ENCODE results near the gene GPRC5D.

Gene GPRC5D

DNA sequence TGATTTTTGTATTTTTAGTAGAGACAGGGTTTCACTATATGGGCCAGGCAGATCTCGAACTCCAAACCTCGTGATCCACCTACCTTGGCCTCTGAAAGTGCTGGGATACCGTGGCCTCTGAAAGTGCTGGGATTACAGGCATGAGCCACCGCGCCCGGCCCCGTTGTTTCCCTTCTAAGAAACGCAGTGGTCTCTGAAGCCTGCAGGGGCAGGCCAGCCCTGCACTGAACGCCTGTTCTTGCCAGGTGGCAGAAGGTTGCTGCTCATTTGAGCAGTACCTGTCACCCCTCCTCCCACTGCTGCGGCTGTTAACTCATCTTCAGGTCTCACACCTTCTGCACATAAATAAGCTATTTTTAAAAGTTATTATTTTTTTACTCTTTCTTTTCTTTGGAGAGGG, 36.3 kb downstream of the GPRC5D start:
- peaks cover 0 to 17% of the 10 kb centered on the region in 2 donors for H3K36me3 ChIP-seq (ENCODE audit: control insufficient read depth in 1 of 2, insufficient read depth in 2 of 2, low read length in 2 of 2)
- H3K4me1 ChIP-seq (ENCODE audit: control insufficient read depth in 1 of 2, insufficient read depth in 2 of 2, low read length in 2 of 2): peaks cover 2 to 6% of the 10 kb centered on the region in 2 donors
- H3K27ac ChIP-seq (ENCODE audit: low read depth, low read length): no peak overlapping the region
- no peaks in the 10 kb centered on the region for H3K9me3 ChIP-seq (ENCODE audit: control insufficient read depth in 1 of 2, low read length in 2 of 2)
- no peak overlapping the region for H3K9ac ChIP-seq (ENCODE audit: low read depth in 1 of 2, low read length in 2 of 2)
- no peaks in the 10 kb centered on the region for H3K27me3 ChIP-seq (ENCODE audit: control insufficient read depth in 1 of 2, insufficient read depth in 2 of 2, low read length in 2 of 2)
- H3K4me3 ChIP-seq (ENCODE audit: low read depth in 1 of 2, low read length in 2 of 2): no peak overlapping the region

DNA sequence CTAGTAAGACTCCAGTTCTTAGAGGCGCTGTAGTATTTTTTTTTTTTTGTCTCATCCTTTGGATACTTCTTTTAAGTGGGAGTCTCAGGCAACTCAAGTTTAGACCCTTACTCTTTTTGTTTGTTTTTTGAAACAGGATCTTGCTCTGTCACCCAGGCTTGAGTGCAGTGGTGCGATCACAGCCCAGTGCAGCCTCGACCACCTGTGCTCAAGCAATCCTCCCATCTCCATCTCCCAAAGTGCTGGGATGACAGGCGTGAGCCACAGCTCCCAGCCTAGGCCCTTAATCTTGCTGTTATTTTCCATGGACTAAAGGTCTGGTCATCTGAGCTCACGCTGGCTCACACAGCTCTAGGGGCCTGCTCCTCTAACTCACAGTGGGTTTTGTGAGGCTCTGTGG, 39.3 kb downstream of the GPRC5D start:
- Histone ChIP-seq H3K36me3 (ENCODE audit: control insufficient read depth in 1 of 2, insufficient read depth in 2 of 2, low read length in 2 of 2) (peaks cover 0 to 26% of the 10 kb centered on the region in 2 donors), H3K4me3 (ENCODE audit: low read depth in 1 of 2, low read length in 2 of 2) (no peak overlapping the region), H3K27ac (ENCODE audit: low read depth, low read length) (no peak overlapping the region)

DNA sequence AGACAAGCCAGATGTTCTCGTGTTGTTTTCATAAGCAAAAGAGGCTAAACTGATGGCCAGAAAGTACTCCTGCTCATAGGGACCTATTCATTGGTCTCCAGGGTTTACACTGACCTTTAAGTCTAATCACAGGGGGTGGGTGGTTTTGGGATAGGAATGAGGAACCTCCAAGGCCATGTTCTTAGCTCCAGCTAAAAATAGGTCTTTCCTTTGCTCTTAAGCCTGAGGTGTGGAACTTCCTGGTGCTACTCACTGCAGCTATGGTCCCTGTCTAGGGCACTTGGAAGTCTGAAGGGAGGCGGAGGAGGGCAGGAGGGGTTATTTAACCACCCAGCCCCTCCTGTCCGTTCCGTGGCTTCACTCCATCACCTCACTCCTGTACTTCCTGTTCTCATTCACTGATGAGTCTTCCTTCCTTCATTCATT, 42.0 kb downstream of the GPRC5D start:
- Histone ChIP-seq H3K4me3 (ENCODE audit: low read depth in 1 of 2, low read length in 2 of 2) (no peak overlapping the region), H3K9ac (ENCODE audit: low read depth in 1 of 2, low read length in 2 of 2) (no peak overlapping the region), H3K27ac (ENCODE audit: low read depth, low read length) (no peak overlapping the region)

More for the DNA sequence above, 39.3 kb downstream of the GPRC5D start:
- Histone ChIP-seq H3K9me3 (ENCODE audit: control insufficient read depth in 1 of 2, low read length in 2 of 2) (no peaks in the 10 kb centered on the region), H3K9ac (ENCODE audit: low read depth in 1 of 2, low read length in 2 of 2) (no peak overlapping the region), H3K27me3 (ENCODE audit: control insufficient read depth in 1 of 2, insufficient read depth in 2 of 2, low read length in 2 of 2) (no peaks in the 10 kb centered on the region), H3K4me1 (ENCODE audit: control insufficient read depth in 1 of 2, insufficient read depth in 2 of 2, low read length in 2 of 2) (peaks cover 15 to 23% of the 10 kb centered on the region in 2 donors)

DNA sequence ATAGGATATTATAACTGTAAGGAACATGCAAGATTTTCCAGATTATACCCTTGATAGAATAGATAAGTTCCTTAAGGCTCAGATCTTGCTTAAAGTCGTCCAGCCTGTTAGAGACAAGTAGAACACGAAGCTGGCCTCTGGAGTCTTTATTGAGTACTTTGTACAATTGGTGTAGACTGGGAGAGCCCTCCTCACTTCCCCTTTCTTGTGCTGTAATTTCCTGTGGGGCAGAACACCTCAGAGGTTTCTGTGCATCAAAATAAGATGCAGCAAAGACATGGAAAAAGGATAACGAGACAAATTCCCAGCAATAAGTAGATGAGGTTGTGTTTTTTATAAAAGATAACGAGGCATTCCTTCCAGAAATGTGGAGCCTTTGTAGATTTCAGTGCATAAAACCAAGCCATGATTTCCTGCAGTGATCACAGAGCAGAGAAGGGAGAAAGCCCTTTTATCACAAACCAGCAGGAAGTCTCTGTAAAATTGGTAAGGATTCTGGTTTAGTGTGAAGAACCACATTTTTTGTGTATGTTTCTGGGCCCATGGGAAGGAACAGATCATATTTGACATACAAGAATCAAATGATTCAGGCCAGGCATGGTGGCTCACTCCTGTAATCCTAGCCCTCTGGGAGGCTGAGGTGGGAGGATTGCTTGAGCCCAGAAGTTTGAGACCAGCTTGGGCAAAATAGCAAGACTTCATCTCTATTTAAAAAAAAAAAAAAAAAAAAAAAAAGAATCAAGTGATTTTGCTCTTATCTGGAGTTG, 42.6 kb downstream of the GPRC5D start:
- Histone ChIP-seq H3K9me3 (ENCODE audit: control insufficient read depth in 1 of 2, low read length in 2 of 2) (no peaks in the 10 kb centered on the region), H3K27ac (ENCODE audit: low read depth, low read length) (no peak overlapping the region), H3K4me3 (ENCODE audit: low read depth in 1 of 2, low read length in 2 of 2) (no peak overlapping the region), H3K36me3 (ENCODE audit: control insufficient read depth in 1 of 2, insufficient read depth in 2 of 2, low read length in 2 of 2) (peaks cover 0 to 23% of the 10 kb centered on the region in 2 donors), H3K27me3 (ENCODE audit: control insufficient read depth in 1 of 2, insufficient read depth in 2 of 2, low read length in 2 of 2) (no peaks in the 10 kb centered on the region), H3K9ac (ENCODE audit: low read depth in 1 of 2, low read length in 2 of 2) (no peak overlapping the region), H3K4me1 (ENCODE audit: control insufficient read depth in 1 of 2, insufficient read depth in 2 of 2, low read length in 2 of 2) (peaks cover 10 to 24% of the 10 kb centered on the region in 2 donors)

More for the DNA sequence above, 42.0 kb downstream of the GPRC5D start:
- Histone ChIP-seq H3K27me3 (ENCODE audit: control insufficient read depth in 1 of 2, insufficient read depth in 2 of 2, low read length in 2 of 2) (no peaks in the 10 kb centered on the region), H3K9me3 (ENCODE audit: control insufficient read depth in 1 of 2, low read length in 2 of 2) (no peaks in the 10 kb centered on the region), H3K4me1 (ENCODE audit: control insufficient read depth in 1 of 2, insufficient read depth in 2 of 2, low read length in 2 of 2) (peaks cover 10 to 23% of the 10 kb centered on the region in 2 donors), H3K36me3 (ENCODE audit: control insufficient read depth in 1 of 2, insufficient read depth in 2 of 2, low read length in 2 of 2) (peaks cover 0 to 23% of the 10 kb centered on the region in 2 donors)

DNA sequence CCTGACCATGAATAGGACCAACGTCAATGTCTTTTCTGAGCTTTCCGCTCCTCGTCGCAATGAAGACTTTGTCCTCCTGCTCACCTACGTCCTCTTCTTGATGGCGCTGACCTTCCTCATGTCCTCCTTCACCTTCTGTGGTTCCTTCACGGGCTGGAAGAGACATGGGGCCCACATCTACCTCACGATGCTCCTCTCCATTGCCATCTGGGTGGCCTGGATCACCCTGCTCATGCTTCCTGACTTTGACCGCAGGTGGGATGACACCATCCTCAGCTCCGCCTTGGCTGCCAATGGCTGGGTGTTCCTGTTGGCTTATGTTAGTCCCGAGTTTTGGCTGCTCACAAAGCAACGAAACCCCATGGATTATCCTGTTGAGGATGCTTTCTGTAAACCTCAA, 43.3 kb downstream of the GPRC5D start:
- no peaks in the 10 kb centered on the region for H3K27me3 ChIP-seq (ENCODE audit: control insufficient read depth in 1 of 2, insufficient read depth in 2 of 2, low read length in 2 of 2)
- H3K36me3 ChIP-seq (ENCODE audit: control insufficient read depth in 1 of 2, insufficient read depth in 2 of 2, low read length in 2 of 2): peaks cover 0 to 20% of the 10 kb centered on the region in 2 donors
- H3K9me3 ChIP-seq (ENCODE audit: control insufficient read depth in 1 of 2, low read length in 2 of 2): no peaks in the 10 kb centered on the region
- no peak overlapping the region for H3K9ac ChIP-seq (ENCODE audit: low read depth in 1 of 2, low read length in 2 of 2)
- H3K4me1 ChIP-seq (ENCODE audit: control insufficient read depth in 1 of 2, insufficient read depth in 2 of 2, low read length in 2 of 2): peaks cover 17 to 31% of the 10 kb centered on the region in 2 donors
- no peak overlapping the region for H3K27ac ChIP-seq (ENCODE audit: low read depth, low read length)
- no peak overlapping the region for H3K4me3 ChIP-seq (ENCODE audit: low read depth in 1 of 2, low read length in 2 of 2)

DNA sequence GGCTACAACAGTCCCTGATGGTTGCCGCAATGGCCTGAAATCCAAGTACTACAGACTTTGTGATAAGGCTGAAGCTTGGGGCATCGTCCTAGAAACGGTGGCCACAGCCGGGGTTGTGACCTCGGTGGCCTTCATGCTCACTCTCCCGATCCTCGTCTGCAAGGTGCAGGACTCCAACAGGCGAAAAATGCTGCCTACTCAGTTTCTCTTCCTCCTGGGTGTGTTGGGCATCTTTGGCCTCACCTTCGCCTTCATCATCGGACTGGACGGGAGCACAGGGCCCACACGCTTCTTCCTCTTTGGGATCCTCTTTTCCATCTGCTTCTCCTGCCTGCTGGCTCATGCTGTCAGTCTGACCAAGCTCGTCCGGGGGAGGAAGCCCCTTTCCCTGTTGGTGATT, 43.7 kb downstream of the GPRC5D start:
- H3K27me3 ChIP-seq (ENCODE audit: control insufficient read depth in 1 of 2, insufficient read depth in 2 of 2, low read length in 2 of 2): no peaks in the 10 kb centered on the region
- H3K9me3 ChIP-seq (ENCODE audit: control insufficient read depth in 1 of 2, low read length in 2 of 2): no peaks in the 10 kb centered on the region
- peaks cover 21 to 35% of the 10 kb centered on the region in 2 donors for H3K4me1 ChIP-seq (ENCODE audit: control insufficient read depth in 1 of 2, insufficient read depth in 2 of 2, low read length in 2 of 2)
- no peak overlapping the region for H3K4me3 ChIP-seq (ENCODE audit: low read depth in 1 of 2, low read length in 2 of 2)
- H3K9ac ChIP-seq (ENCODE audit: low read depth in 1 of 2, low read length in 2 of 2): no peak overlapping the region
- H3K27ac ChIP-seq (ENCODE audit: low read depth, low read length): no peak overlapping the region
- H3K36me3 ChIP-seq (ENCODE audit: control insufficient read depth in 1 of 2, insufficient read depth in 2 of 2, low read length in 2 of 2): peaks cover 0 to 15% of the 10 kb centered on the region in 2 donors

DNA sequence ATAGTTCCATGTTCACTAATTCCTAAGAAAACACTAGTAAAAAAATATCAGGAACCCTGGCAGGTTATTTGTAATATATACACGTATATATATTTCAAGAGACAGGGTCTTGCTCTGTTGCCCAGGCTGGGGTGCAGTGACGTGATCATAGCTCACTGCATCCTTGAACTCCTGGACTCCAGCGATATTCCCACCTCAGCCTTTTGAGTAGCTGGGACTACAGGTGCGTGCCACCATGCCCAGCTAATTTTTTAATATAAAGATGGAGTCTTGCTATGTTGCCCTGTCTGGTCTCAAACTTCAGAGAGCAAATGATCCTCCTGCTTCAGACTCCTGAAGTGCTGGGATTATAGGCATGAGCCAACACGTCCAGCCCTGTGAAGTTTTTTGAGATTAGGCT, 44.4 kb downstream of the GPRC5D start:
- H3K9ac ChIP-seq (ENCODE audit: low read depth in 1 of 2, low read length in 2 of 2): no peak overlapping the region
- H3K4me1 ChIP-seq (ENCODE audit: control insufficient read depth in 1 of 2, insufficient read depth in 2 of 2, low read length in 2 of 2): peaks cover 22 to 36% of the 10 kb centered on the region in 2 donors
- no peak overlapping the region for H3K4me3 ChIP-seq (ENCODE audit: low read depth in 1 of 2, low read length in 2 of 2)
- H3K36me3 ChIP-seq (ENCODE audit: control insufficient read depth in 1 of 2, insufficient read depth in 2 of 2, low read length in 2 of 2): peaks cover 0 to 9% of the 10 kb centered on the region in 2 donors
- H3K27me3 ChIP-seq (ENCODE audit: control insufficient read depth in 1 of 2, insufficient read depth in 2 of 2, low read length in 2 of 2): no peaks in the 10 kb centered on the region
- no peaks in the 10 kb centered on the region for H3K9me3 ChIP-seq (ENCODE audit: control insufficient read depth in 1 of 2, low read length in 2 of 2)
- H3K27ac ChIP-seq (ENCODE audit: low read depth, low read length): no peak overlapping the region

DNA sequence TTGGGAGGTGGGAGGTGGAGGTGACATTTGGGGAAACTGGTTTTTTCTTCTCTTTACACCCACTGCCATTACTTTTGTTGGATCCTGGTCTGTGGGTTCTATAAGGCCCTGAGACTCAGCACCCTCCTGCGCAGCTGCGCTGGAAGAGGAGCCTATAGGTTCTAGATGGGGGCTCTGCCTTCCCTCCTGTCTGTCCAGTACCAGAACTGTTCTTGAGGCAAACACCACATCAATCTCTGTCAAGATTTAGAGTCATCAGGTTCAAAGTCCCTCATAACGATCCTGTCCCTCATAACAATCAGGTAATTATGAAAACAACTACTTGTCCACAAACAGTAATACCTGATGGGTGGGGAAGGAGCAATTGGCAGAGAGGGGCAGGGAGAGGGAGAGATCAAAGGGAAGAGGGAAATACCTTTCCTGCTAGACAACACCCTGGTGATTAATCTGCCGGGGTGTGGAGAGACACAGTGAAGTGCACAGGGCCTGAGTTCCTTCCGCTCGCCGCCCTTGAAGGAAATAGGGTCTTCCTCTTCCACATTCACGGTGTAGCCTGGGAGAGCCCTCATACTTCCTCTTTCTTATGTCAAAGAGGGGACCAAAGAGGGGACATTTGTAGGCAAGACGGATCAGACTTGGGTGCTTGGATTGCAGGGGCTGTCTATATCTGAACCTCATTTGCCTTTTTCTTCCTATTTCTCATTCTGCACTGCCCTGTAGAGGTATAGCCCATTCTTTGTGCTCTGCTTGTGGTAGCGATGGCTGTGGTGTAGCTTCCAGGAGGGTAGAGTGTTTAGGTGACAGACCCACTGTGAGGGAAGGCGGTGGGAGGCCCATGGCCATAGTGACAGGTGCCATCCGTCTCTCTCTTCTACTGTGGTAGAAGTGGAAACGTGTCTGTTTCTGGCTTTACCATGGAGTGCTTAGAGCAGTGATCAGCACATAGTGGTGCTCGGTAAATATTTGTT, 48.0 kb downstream of the GPRC5D start:
- Histone ChIP-seq H3K9me3 (ENCODE audit: control insufficient read depth in 1 of 2, low read length in 2 of 2) (no peaks in the 10 kb centered on the region), H3K36me3 (ENCODE audit: control insufficient read depth in 1 of 2, insufficient read depth in 2 of 2, low read length in 2 of 2) (peaks cover 0 to 9% of the 10 kb centered on the region in 2 donors), H3K4me1 (ENCODE audit: control insufficient read depth in 1 of 2, insufficient read depth in 2 of 2, low read length in 2 of 2) (peaks cover 33 to 36% of the 10 kb centered on the region in 2 donors), H3K27me3 (ENCODE audit: control insufficient read depth in 1 of 2, insufficient read depth in 2 of 2, low read length in 2 of 2) (no peaks in the 10 kb centered on the region), H3K27ac (ENCODE audit: low read depth, low read length) (no peak overlapping the region), H3K9ac (ENCODE audit: low read depth in 1 of 2, low read length in 2 of 2) (peak overlapping the region; percentile 33 to 42), H3K4me3 (ENCODE audit: low read depth in 1 of 2, low read length in 2 of 2) (peak overlapping the region; percentile 18 to 43)

DNA sequence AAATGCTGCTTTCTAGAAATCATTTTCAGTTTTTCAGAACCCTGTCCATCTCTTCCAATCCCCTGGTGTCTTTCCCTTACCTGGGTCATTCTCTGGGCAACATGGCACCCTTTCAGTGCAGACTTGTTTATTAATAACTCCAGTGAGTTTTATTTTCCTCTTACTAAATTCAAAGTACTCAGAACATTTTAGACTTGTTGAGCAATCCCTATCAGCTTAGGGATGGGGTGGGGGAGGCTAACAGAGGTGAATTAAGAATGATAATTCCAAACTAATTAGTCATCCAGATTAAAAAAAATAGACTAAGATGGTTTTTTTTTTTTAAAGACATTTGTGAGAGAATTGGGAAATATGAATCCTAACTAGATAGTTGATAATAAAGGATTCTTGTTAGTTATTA, 49.9 kb downstream of the GPRC5D start:
- Histone ChIP-seq H3K36me3 (ENCODE audit: control insufficient read depth in 1 of 2, insufficient read depth in 2 of 2, low read length in 2 of 2) (no peaks in the 10 kb centered on the region), H3K4me1 (ENCODE audit: control insufficient read depth in 1 of 2, insufficient read depth in 2 of 2, low read length in 2 of 2) (peaks cover 33% of the 10 kb centered on the region in 2 donors), H3K4me3 (ENCODE audit: low read depth in 1 of 2, low read length in 2 of 2) (no peak overlapping the region), H3K27me3 (ENCODE audit: control insufficient read depth in 1 of 2, insufficient read depth in 2 of 2, low read length in 2 of 2) (no peaks in the 10 kb centered on the region), H3K9ac (ENCODE audit: low read depth in 1 of 2, low read length in 2 of 2) (no peak overlapping the region), H3K27ac (ENCODE audit: low read depth, low read length) (no peak overlapping the region), H3K9me3 (ENCODE audit: control insufficient read depth in 1 of 2, low read length in 2 of 2) (no peaks in the 10 kb centered on the region)
